ENCODE results near the gene UNKL.

- TF ChIP-seq YY1 (IDR thresholded peaks at IDR 0.05; ENCODE audit: insufficient read depth, insufficient read length) (no peak), ZNF274 (IDR thresholded peaks at IDR 0.05; ENCODE audit: low read depth, low read length) (no peak), SUZ12 (IDR thresholded peaks at IDR 0.05; ENCODE audit: extremely low read depth, insufficient read depth, insufficient read length) (no peak)
Measured at GRCh38 chr16:1319041-1319440, 95.5 kb downstream of the UNKL start.
